ENCODE data around the gene OPA3. TPM values are rescaled to one million over a fixed set of nuclear protein-coding genes. Genes with fewer than 3 reads are reported as not detected.
A peak's percentile ranks its signal among the peaks of the same experiment; 100 is the strongest.

Gene OPA3
- total RNA-seq, 2 experiments from 2014 or later = 13.7 to 14.3 TPM

DNA sequence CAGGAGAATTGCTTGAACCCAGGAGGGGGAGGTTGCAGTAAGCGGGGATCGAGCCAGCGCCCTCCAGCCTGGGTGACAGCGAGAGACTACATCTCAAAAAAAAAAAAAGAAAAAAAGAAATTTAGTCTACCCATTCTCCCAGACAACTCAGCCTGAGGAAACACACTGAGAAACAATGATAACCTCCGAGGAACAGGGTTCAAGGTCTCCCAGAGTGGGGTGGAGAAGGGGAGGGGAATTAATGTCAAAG lies 78.7 kb downstream of the OPA3 start:
- DNase-seq (no peak), ATAC-seq (no peak)
- ChIA-PET CTCF (interaction anchor here (0.9 to 4.1 kb wide), 7 partner anchors 8 to 136 kb away, joined by 3 to 23 read pairs (median 8); no protein-coding TSS in a partner anchor), POLR2A (interaction anchor here (0.7 to 1.4 kb wide), 4 partner anchors 20 to 186 kb away, joined by 3 to 4 read pairs (median 3); partner anchors contain the start of genes QPCTL and SNRPD2)
- Mint-ChIP-seq H3K9me3 (no peaks in the 10 kb centered on the region), H3K4me3 (peak overlapping the region; percentile 96), H3K4me1 (ENCODE audit: low read depth) (peaks cover 28% of the 10 kb centered on the region), H3K27me3 (no peaks in the 10 kb centered on the region), H3K36me3 (ENCODE audit: low read depth) (peaks cover 14% of the 10 kb centered on the region), H3K27ac (peak overlapping the region; percentile 83)
- TF ChIP-seq, protein P1, sequence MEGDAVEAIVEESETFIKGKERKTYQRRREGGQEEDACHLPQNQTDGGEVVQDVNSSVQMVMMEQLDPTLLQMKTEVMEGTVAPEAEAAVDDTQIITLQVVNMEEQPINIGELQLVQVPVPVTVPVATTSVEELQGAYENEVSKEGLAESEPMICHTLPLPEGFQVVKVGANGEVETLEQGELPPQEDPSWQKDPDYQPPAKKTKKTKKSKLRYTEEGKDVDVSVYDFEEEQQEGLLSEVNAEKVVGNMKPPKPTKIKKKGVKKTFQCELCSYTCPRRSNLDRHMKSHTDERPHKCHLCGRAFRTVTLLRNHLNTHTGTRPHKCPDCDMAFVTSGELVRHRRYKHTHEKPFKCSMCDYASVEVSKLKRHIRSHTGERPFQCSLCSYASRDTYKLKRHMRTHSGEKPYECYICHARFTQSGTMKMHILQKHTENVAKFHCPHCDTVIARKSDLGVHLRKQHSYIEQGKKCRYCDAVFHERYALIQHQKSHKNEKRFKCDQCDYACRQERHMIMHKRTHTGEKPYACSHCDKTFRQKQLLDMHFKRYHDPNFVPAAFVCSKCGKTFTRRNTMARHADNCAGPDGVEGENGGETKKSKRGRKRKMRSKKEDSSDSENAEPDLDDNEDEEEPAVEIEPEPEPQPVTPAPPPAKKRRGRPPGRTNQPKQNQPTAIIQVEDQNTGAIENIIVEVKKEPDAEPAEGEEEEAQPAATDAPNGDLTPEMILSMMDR (IDR thresholded peaks at IDR 0.05) = no peak
- intact Hi-C loops (cut with micrococcal nuclease) = loop anchor here (5.0 kb wide), 1 partner anchor 136 kb away; no protein-coding TSS in a partner anchor

DNA sequence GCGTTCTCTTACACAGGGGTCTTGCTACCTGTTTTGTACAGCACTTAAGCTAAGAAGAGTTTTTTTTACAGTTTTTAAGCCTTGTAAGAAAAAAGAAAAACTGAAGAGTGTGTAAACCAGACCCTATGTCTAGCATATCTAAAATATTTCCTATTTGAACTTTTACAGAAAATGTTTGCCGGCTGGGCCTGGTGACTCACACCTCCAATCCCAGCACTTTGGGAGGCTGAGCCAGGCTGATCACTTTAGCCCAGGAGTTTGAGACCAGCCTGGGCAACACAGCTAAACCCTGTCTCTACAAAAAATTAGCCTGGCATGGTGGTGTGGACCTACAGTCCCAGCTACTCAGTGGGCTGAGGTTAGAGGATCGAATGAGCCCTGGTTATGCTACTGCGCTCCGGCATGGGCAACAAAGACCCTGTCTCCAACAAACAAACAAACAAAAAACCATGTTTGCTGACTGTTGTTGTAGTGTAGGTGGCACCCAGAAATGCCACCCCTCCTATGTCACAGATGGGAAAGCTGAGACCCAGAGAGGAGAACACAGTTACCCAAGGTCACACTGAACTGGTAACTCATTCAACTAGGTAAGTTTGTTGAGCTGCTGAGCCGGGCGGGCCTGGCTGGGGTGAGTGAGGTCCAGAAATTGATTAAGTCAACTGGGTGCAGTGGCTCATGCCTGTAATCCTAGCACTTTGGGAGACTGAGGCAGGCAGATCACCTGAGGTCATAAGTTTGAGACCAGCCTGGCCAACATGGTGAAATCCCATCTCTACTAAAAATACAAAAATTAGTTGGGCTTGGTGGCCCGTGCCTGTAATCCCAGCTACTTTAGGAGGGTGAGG lies 79.2 kb downstream of the OPA3 start:
- DNase-seq (no peak), ATAC-seq (no peak)
- Mint-ChIP-seq H3K9me3 (no peaks in the 10 kb centered on the region), H3K4me3 (peak overlapping the region; percentile 96), H3K27ac (peak overlapping the region; percentile 83), H3K4me1 (ENCODE audit: low read depth) (peaks cover 24% of the 10 kb centered on the region), H3K36me3 (ENCODE audit: low read depth) (peaks cover 12% of the 10 kb centered on the region), H3K27me3 (no peaks in the 10 kb centered on the region)
- ChIA-PET CTCF (interaction anchor here (0.9 to 4.1 kb wide), 7 partner anchors 8 to 137 kb away, joined by 3 to 23 read pairs (median 8); no protein-coding TSS in a partner anchor), POLR2A (interaction anchor here (0.8 to 1.4 kb wide), 4 partner anchors 20 to 140 kb away, joined by 3 to 4 read pairs (median 4); no protein-coding TSS in a partner anchor)
- intact Hi-C loops (cut with micrococcal nuclease) = loop anchor here (5.0 kb wide), 1 partner anchor 137 kb away; no protein-coding TSS in a partner anchor
- TF ChIP-seq, protein P1 (IDR thresholded peaks at IDR 0.05) = no peak

DNA sequence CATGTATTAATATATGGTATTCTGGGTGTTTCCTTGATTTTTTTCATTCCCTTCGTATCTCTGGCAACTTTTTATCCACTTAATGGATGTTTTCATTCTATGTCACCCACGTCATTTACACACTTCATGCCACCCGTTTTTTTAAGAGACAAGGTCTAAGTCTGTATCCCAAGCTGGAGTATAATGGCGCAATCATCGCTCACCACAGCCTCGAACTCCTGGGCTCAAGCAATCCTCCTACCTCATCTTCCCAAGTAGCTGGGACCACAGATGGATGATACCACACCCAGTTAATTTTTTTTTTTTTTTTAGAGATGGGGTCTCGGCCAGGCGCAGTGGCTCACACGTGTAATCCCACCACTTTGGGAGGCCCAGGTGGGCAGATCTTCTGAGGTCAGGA lies 80.7 kb downstream of the OPA3 start:
- H3K4me3 Mint-ChIP-seq = no peak overlapping the region
- no peaks in the 10 kb centered on the region for H3K27me3 Mint-ChIP-seq
- ATAC-seq (no peak), DNase-seq (no peak)
- H3K9me3 Mint-ChIP-seq = no peaks in the 10 kb centered on the region
- no peak overlapping the region for H3K27ac Mint-ChIP-seq
- peaks cover 3% of the 10 kb centered on the region for H3K36me3 Mint-ChIP-seq (ENCODE audit: low read depth)
- peaks cover 20% of the 10 kb centered on the region for H3K4me1 Mint-ChIP-seq (ENCODE audit: low read depth)
- TF ChIP-seq, protein P1 (IDR thresholded peaks at IDR 0.05) = no peak
- intact Hi-C loops (cut with micrococcal nuclease) = no loop called here
- POLR2A ChIA-PET = no interaction called here
- CTCF ChIA-PET = interaction anchor here (2.5 to 4.1 kb wide), 3 partner anchors 8 to 64 kb away, joined by 10 to 23 read pairs (median 18); no protein-coding TSS in a partner anchor

DNA sequence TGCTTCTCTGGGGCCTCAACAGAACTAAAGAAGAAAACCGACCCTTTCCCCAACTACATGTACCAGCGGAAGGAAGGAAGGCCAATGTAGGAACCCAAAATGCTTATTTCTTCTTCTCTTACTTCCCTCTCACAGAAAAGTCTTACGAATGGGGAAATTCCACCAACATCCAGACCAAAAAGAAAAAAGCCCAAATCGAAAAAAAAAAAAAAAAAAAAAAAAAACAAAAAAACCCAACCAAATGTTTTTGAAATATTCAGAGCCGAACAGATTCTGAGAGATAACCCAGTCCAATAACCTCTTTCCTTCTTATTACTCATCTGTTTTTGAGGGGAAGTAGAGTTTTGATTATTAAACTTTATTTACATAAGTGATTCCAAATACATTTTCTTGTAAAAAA lies 82.5 kb downstream of the OPA3 start:
- Mint-ChIP-seq H3K27ac (no peak overlapping the region), H3K4me3 (no peak overlapping the region), H3K27me3 (no peaks in the 10 kb centered on the region), H3K36me3 (ENCODE audit: low read depth) (peaks cover 2% of the 10 kb centered on the region), H3K9me3 (no peaks in the 10 kb centered on the region), H3K4me1 (ENCODE audit: low read depth) (peaks cover 30% of the 10 kb centered on the region)
- intact Hi-C loops (cut with micrococcal nuclease) = no loop called here
- ChIA-PET CTCF (interaction anchor here (0.7 kb wide), 1 partner anchor 63 kb away, joined by 3 read pairs; no protein-coding TSS in a partner anchor), POLR2A (no interaction called here)
- TF ChIP-seq, protein P1 (IDR thresholded peaks at IDR 0.05) = no peak
- no peak for ATAC-seq
- no peak for DNase-seq

DNA sequence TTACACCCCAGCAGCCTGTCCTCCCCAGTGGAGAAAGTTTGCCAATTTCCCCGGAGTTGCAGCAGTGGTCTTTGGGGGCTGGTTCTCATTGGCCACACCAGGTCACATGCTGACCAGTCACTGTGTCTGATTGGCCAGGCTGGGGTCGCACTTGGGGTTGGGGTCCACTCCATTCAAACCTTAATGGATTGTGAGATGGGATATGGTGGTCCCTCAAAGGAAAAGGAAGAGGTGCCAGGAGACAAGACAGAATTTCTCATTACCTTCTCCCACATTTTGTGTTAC lies 82.9 kb downstream of the OPA3 start:
- POLR2A ChIA-PET = no interaction called here
- intact Hi-C loops (cut with micrococcal nuclease) = no loop called here
- H3K9me3 Mint-ChIP-seq = no peaks in the 10 kb centered on the region
- H3K27me3 Mint-ChIP-seq = no peaks in the 10 kb centered on the region
- H3K36me3 Mint-ChIP-seq (ENCODE audit: low read depth) = peaks cover 2% of the 10 kb centered on the region
- DNase-seq = no peak
- H3K4me1 Mint-ChIP-seq (ENCODE audit: low read depth) = peaks cover 32% of the 10 kb centered on the region
- CTCF ChIA-PET = interaction anchor here (0.8 to 1.8 kb wide), 3 partner anchors 16 to 62 kb away, joined by 3 to 8 read pairs (median 4); no protein-coding TSS in a partner anchor
- no peak for ATAC-seq
- H3K27ac Mint-ChIP-seq = no peak overlapping the region
- H3K4me3 Mint-ChIP-seq = no peak overlapping the region
- TF ChIP-seq, protein P1 (IDR thresholded peaks at IDR 0.05) = no peak
